ENCODE data around the gene ZNF555.
"Not testable (repeated sequence)": the region's sequence is repeated elsewhere in the genome, so short reads cannot be mapped to it uniquely, and the experiment has no call there.

The ZNF555 gene

GRCh38 chr19:2900296-2901252 is 59.3 kb downstream of the ZNF555 start, which contains the start of gene ZNF57:
Gene ZNF57, plus strand, starts transcription at chr19:2900928. Its CDS starts 118 bp downstream, at chr19:2901046.
- Histone ChIP-seq H3F3A (ENCODE audit: control insufficient read depth, insufficient read depth) (peaks cover 2% of the 10 kb centered on the region; the same call in 1 of the 2 replicates), H3K4me3 (ENCODE audit: low read length) (peak within 1 kb of the TSS; percentile 91), H3K4me2 (ENCODE audit: low read length) (peak within 1 kb of the TSS; percentile 96), H3K4me1 (ENCODE audit: control insufficient read depth, low read length) (peaks cover 9% of the 10 kb centered on the region), H3K27me3 (ENCODE audit: control insufficient read depth, low read length) (no peaks in the 10 kb centered on the region), H3K9me2 (replicated peaks; ENCODE audit: control insufficient read depth, low read length) (no peaks in the 10 kb centered on the region), H3K79me2 (ENCODE audit: control insufficient read depth, low read length) (peaks cover 43% of the 10 kb centered on the region), H3K36me3 (ENCODE audit: control insufficient read depth, low read length) (no peaks in the 10 kb centered on the region), H3K9me3 (ENCODE audit: control insufficient read depth, insufficient read depth, low read length) (0 out of 2 replicates have a peak, but pooled peaks cover 3% of the 10 kb centered on the region), H4K20me1 (ENCODE audit: control insufficient read depth, insufficient read depth, low read depth, low read length) (no peaks in the 10 kb centered on the region), H3K27ac (ENCODE audit: low read depth, low read length) (no peak within 1 kb of the TSS)
- TF ChIP-seq CTCF (IDR thresholded peaks at IDR 0.05; ENCODE audit: low read depth, low read length, poor library complexity, severe bottlenecking) = no peak
- TF ChIP-seq EZH2phosphoT487 (IDR thresholded peaks at IDR 0.05; ENCODE audit: borderline replicate concordance, low read length) = no peak

GRCh38 chr19:2902590-2903218 is 61.4 kb downstream of the ZNF555 start:
- Histone ChIP-seq H3K9me2 (replicated peaks; ENCODE audit: control insufficient read depth, low read length) (no peaks in the 10 kb centered on the region), H3K4me2 (ENCODE audit: low read length) (peak overlapping the region; percentile 84), H3K27ac (ENCODE audit: low read depth, low read length) (no peak overlapping the region), H3K4me3 (ENCODE audit: low read length) (no peak overlapping the region), H3K36me3 (ENCODE audit: control insufficient read depth, low read length) (no peaks in the 10 kb centered on the region), H4K20me1 (ENCODE audit: control insufficient read depth, insufficient read depth, low read depth, low read length) (no peaks in the 10 kb centered on the region), H3F3A (ENCODE audit: control insufficient read depth, insufficient read depth) (peaks cover 2% of the 10 kb centered on the region; the same call in 1 of the 2 replicates), H3K27me3 (ENCODE audit: control insufficient read depth, low read length) (no peaks in the 10 kb centered on the region), H3K4me1 (ENCODE audit: control insufficient read depth, low read length) (peaks cover 9% of the 10 kb centered on the region), H3K79me2 (ENCODE audit: control insufficient read depth, low read length) (peaks cover 64% of the 10 kb centered on the region), H3K9me3 (ENCODE audit: control insufficient read depth, insufficient read depth, low read length) (no peaks in the 10 kb centered on the region)
- no peak for TF ChIP-seq EZH2phosphoT487 (IDR thresholded peaks at IDR 0.05; ENCODE audit: borderline replicate concordance, low read length)
- no peak for TF ChIP-seq CTCF (IDR thresholded peaks at IDR 0.05; ENCODE audit: low read depth, low read length, poor library complexity, severe bottlenecking)

GRCh38 chr19:2903326-2903725 is 62.1 kb downstream of the ZNF555 start:
- H3K4me1 ChIP-seq (ENCODE audit: control insufficient read depth, low read length); H3K27me3 ChIP-seq (ENCODE audit: control insufficient read depth, low read length); H3K36me3 ChIP-seq (ENCODE audit: control insufficient read depth, low read length); H3K4me2 ChIP-seq (ENCODE audit: low read length); H3F3A ChIP-seq (ENCODE audit: control insufficient read depth, insufficient read depth); H3K9me2 ChIP-seq (replicated peaks; ENCODE audit: control insufficient read depth, low read length); H3K27ac ChIP-seq (ENCODE audit: low read depth, low read length); H3K4me3 ChIP-seq (ENCODE audit: low read length); H4K20me1 ChIP-seq (ENCODE audit: control insufficient read depth, insufficient read depth, low read depth, low read length); H3K9me3 ChIP-seq (ENCODE audit: control insufficient read depth, insufficient read depth, low read length): not testable (repeated sequence)
- peaks cover 69% of the 10 kb centered on the region for H3K79me2 ChIP-seq (ENCODE audit: control insufficient read depth, low read length)
